Measurements from ENCODE around the gene HHLA2.

- TF ChIP-seq POLR2A (IDR thresholded peaks at IDR 0.05), result no peak
- TF ChIP-seq CTCF (IDR thresholded peaks at IDR 0.05), result no peak
Measured at GRCh38 chr3:108338901-108339545, 42.7 kb downstream of the HHLA2 start.

All from prostate gland (tissue), 2 donors.